ENCODE measurements around the gene KLF2.

Gene KLF2

DNA sequence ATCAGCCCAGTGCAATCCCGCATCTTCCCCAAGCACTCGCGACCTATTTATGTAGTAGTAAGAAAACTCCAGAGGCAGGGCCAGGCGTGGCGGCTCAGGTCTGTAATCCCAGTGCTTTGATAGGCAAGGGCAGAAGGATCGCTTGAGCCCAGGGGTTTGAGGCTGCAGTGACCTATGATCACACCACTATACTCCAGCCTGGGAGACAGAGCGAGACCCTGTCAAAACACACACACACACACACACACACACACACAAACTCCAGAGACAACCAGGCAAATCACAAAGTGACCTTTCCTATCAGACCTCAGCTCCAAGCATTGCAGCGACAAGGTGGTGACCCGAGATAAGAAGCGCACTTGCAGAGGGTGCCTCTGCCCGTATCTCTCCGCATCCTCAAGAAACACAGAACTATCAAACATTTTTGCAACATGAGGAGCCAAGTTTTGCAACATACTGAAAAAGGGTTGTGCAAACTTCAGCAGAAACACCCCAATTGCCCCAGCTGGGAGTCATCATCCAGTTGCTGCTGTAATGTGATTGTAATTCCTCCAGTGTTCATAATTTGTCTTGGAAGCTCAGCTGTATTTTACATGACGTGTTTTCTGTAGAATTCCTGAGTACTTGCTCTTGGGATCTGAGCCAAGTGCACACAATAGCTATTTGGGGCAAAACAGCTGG lies 8.7 kb upstream of the KLF2 start:
- intact Hi-C loops (cut with DNase I; ENCODE audit: low total_unique reads), result no loop called here
- Histone ChIP-seq H3K4me1 (peaks cover 0 to 47% (median 25%) of the 10 kb centered on the region in 4 donors), H3K27me3 (no peaks in the 10 kb centered on the region), H3K27ac (peak overlapping the region; percentile 45 to 80), H3K9me3 (no peaks in the 10 kb centered on the region), H3K4me3 (no peak overlapping the region), H3K36me3 (no peaks in the 10 kb centered on the region)
- TF ChIP-seq, protein P1, sequence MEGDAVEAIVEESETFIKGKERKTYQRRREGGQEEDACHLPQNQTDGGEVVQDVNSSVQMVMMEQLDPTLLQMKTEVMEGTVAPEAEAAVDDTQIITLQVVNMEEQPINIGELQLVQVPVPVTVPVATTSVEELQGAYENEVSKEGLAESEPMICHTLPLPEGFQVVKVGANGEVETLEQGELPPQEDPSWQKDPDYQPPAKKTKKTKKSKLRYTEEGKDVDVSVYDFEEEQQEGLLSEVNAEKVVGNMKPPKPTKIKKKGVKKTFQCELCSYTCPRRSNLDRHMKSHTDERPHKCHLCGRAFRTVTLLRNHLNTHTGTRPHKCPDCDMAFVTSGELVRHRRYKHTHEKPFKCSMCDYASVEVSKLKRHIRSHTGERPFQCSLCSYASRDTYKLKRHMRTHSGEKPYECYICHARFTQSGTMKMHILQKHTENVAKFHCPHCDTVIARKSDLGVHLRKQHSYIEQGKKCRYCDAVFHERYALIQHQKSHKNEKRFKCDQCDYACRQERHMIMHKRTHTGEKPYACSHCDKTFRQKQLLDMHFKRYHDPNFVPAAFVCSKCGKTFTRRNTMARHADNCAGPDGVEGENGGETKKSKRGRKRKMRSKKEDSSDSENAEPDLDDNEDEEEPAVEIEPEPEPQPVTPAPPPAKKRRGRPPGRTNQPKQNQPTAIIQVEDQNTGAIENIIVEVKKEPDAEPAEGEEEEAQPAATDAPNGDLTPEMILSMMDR (IDR thresholded peaks at IDR 0.05), result no peak
- DNase-seq, result peak; percentile 78 to 81

GRCh38 chr19:16316506-16316882 lies 8.1 kb upstream of the KLF2 start:
- H3K9me3 ChIP-seq, result no peaks in the 10 kb centered on the region
- no peaks in the 10 kb centered on the region for H3K36me3 ChIP-seq
- intact Hi-C loops (cut with DNase I; ENCODE audit: low total_unique reads), result no loop called here
- H3K27ac ChIP-seq, result peak overlapping the region; percentile 45 to 80
- peaks cover 0 to 47% (median 25%) of the 10 kb centered on the region in 4 donors for H3K4me1 ChIP-seq
- no peak overlapping the region for H3K4me3 ChIP-seq
- no peak for DNase-seq
- H3K27me3 ChIP-seq, result no peaks in the 10 kb centered on the region
- TF ChIP-seq, protein P1 (IDR thresholded peaks at IDR 0.05), result no peak

DNA sequence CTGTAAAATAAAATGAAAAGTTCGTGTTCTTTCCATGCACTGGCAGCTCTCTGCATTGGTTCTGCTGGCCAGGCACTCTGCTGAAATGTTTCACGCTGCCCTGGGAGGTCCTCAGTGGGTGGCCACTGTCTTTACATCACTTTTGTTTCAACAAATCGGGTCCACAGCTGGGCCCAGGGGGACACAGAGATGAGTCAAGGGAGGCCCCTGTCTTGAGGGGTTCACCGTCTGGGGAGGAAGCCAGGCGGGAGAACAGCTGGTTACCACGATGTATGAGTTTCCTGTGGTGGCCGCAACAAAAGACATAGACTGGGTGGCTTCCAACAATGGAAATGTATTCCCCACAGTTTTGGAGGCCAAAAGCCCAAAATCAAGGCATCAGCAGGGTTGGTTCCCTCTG lies 5.1 kb upstream of the KLF2 start:
- peaks cover 0 to 35% (median 24%) of the 10 kb centered on the region in 4 donors for H3K4me1 ChIP-seq
- intact Hi-C loops (cut with DNase I; ENCODE audit: low total_unique reads), result no loop called here
- no peaks in the 10 kb centered on the region for H3K27me3 ChIP-seq
- no peak overlapping the region for H3K27ac ChIP-seq
- no peaks in the 10 kb centered on the region for H3K36me3 ChIP-seq
- TF ChIP-seq, protein P1 (IDR thresholded peaks at IDR 0.05), result no peak
- DNase-seq, result no peak
- H3K9me3 ChIP-seq, result no peaks in the 10 kb centered on the region
- no peak overlapping the region for H3K4me3 ChIP-seq

DNA sequence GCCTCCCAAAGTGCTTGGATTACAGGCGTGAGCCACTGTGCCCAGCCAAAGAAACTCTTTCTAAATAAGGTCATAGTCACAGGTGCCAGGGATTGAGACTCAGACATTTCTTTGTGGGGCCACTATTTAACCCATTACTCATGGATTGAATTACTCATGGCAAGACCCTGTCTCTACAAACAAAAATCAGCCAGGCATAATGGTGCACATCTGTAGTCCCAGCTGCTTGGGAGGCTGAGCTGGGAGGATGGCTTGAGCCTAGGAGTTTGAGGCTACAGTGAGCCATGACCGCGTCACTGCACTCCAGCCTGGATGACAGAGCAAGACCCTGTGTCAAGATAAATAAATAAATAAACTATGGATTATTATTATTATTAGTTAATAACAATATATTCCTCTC lies 3.6 kb upstream of the KLF2 start:
- H3K4me1 ChIP-seq, result peaks cover 0 to 20% (median 16%) of the 10 kb centered on the region in 4 donors
- TF ChIP-seq, protein P1 (IDR thresholded peaks at IDR 0.05), result no peak
- DNase-seq, result no peak
- H3K9me3 ChIP-seq, result no peaks in the 10 kb centered on the region
- H3K4me3 ChIP-seq, result no peak overlapping the region
- no peaks in the 10 kb centered on the region for H3K27me3 ChIP-seq
- intact Hi-C loops (cut with DNase I; ENCODE audit: low total_unique reads), result loop anchor here (5.0 kb wide), 1 partner anchor 74 kb away; no protein-coding TSS in a partner anchor
- H3K27ac ChIP-seq, result no peak overlapping the region
- H3K36me3 ChIP-seq, result peaks cover under 1 to 5% (median 4%) of the 10 kb centered on the region in 3 donors

DNA sequence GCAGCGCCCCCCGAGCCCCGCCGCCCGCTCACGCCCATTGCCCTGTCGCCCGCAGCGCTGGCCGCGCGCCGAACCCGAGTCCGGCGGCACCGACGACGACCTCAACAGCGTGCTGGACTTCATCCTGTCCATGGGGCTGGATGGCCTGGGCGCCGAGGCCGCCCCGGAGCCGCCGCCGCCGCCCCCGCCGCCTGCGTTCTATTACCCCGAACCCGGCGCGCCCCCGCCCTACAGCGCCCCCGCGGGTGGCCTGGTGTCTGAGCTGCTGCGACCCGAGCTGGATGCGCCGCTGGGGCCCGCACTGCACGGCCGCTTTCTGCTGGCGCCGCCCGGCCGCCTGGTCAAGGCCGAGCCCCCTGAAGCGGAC lies 518 bp downstream of the KLF2 start:
- Histone ChIP-seq H3K4me3 (peak overlapping the region; percentile 96 to 99), H3K36me3 (peaks cover 18 to 28% (median 23%) of the 10 kb centered on the region in 3 donors), H3K27me3 (no peaks in the 10 kb centered on the region), H3K4me1 (peaks cover 0 to 40% (median 29%) of the 10 kb centered on the region in 4 donors), H3K27ac (peak overlapping the region; percentile 99), H3K9me3 (no peaks in the 10 kb centered on the region)
- DNase-seq, result peak in 1 of 2 donors; percentile 77
- TF ChIP-seq, protein P1 (IDR thresholded peaks at IDR 0.05), result no peak
- intact Hi-C loops (cut with DNase I; ENCODE audit: low total_unique reads), result loop anchor here (2.0 kb wide), 1 partner anchor 40 kb away; no protein-coding TSS in a partner anchor

Measured in tibial artery (tissue), 4 donors.